ENCODE data around the gene IGF2. TPM values are rescaled to one million over a fixed set of nuclear protein-coding genes. Genes with fewer than 3 reads are reported as not detected.

Gene IGF2
- total and polyA plus RNA-seq, 2 donors from 2014 or later, result 10.2 to 30.5 TPM

GRCh38 chr11:2092464-2092910 lies 46.7 kb downstream of the IGF2 start:
- H3K4me3 ChIP-seq (ENCODE audit: low read length in 3 of 3), result no peak overlapping the region
- TF ChIP-seq, protein P1, sequence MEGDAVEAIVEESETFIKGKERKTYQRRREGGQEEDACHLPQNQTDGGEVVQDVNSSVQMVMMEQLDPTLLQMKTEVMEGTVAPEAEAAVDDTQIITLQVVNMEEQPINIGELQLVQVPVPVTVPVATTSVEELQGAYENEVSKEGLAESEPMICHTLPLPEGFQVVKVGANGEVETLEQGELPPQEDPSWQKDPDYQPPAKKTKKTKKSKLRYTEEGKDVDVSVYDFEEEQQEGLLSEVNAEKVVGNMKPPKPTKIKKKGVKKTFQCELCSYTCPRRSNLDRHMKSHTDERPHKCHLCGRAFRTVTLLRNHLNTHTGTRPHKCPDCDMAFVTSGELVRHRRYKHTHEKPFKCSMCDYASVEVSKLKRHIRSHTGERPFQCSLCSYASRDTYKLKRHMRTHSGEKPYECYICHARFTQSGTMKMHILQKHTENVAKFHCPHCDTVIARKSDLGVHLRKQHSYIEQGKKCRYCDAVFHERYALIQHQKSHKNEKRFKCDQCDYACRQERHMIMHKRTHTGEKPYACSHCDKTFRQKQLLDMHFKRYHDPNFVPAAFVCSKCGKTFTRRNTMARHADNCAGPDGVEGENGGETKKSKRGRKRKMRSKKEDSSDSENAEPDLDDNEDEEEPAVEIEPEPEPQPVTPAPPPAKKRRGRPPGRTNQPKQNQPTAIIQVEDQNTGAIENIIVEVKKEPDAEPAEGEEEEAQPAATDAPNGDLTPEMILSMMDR (IDR thresholded peaks at IDR 0.05; ENCODE audit: borderline replicate concordance, extremely low read depth, insufficient read depth), result no peak
- intact Hi-C loops (cut with DNase I), result no loop called here
- DNase-seq (no peak), FAIRE-seq (no peak)
- no peak overlapping the region for H3K9ac ChIP-seq (ENCODE audit: low read length in 3 of 3)
- H3K27ac ChIP-seq (ENCODE audit: low read depth in 2 of 2, low read length in 2 of 2), result no peak overlapping the region
- H3K27me3 ChIP-seq (ENCODE audit: control insufficient read depth, insufficient read depth, low read length), result no peaks in the 10 kb centered on the region
- H3K36me3 ChIP-seq (ENCODE audit: control insufficient read depth in 2 of 3, insufficient read depth in 3 of 3, low read length in 3 of 3), result no peaks in the 10 kb centered on the region
- peaks cover 0 to 7% (median 0%) of the 10 kb centered on the region in 3 donors for H3K4me1 ChIP-seq (ENCODE audit: control insufficient read depth in 2 of 3, insufficient read depth in 2 of 3, low read depth in 1 of 3, low read length in 3 of 3)
- H3K9me3 ChIP-seq (ENCODE audit: control insufficient read depth in 2 of 3, insufficient read depth in 1 of 3, low read length in 3 of 3), result no peaks in the 10 kb centered on the region

DNA sequence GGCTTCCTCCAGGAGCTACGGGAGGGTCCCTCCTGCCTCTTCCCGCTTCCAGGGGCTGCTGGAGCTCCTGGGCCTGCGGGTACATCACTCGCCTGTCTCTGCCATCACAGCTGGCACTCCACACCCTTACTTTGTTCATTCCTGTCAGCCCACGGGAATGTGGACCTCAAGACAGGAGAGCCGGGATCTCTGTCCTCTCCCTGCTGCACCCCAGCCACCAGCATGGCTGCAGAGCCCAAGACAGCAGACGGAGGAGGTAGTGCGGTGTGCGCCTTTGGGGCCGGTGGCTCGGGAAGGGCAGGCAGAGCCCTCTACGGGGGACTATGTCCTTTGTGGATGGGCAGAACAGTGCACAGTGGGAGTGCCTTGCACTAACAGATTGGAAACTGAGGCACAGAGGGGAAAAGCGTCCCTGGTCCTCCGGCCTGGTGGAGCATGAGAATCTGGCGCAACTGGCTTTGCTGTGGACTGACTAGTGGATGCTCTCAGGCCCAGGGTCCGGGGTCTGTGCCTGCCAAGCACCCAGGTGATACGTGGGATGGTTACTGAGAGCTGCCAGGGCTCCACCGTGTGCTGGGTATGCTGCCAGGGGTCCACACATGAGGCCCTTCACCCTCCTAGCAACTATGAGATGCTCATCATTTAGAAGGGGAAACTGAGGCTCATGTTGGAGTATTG lies 47.3 kb downstream of the IGF2 start:
- Histone ChIP-seq H3K9ac (ENCODE audit: low read length in 3 of 3) (no peak overlapping the region), H3K4me1 (ENCODE audit: control insufficient read depth in 2 of 3, insufficient read depth in 2 of 3, low read depth in 1 of 3, low read length in 3 of 3) (peaks cover 0 to 4% (median 0%) of the 10 kb centered on the region in 3 donors), H3K9me3 (ENCODE audit: control insufficient read depth in 2 of 3, insufficient read depth in 1 of 3, low read length in 3 of 3) (no peaks in the 10 kb centered on the region), H3K27me3 (ENCODE audit: control insufficient read depth, insufficient read depth, low read length) (no peaks in the 10 kb centered on the region), H3K4me3 (ENCODE audit: low read length in 3 of 3) (no peak overlapping the region), H3K36me3 (ENCODE audit: control insufficient read depth in 2 of 3, insufficient read depth in 3 of 3, low read length in 3 of 3) (no peaks in the 10 kb centered on the region), H3K27ac (ENCODE audit: low read depth in 2 of 2, low read length in 2 of 2) (no peak overlapping the region)
- intact Hi-C loops (cut with DNase I), result no loop called here
- TF ChIP-seq, protein P1 (IDR thresholded peaks at IDR 0.05; ENCODE audit: borderline replicate concordance, extremely low read depth, insufficient read depth), result no peak
- no peak for DNase-seq
- FAIRE-seq, result no peak

DNA sequence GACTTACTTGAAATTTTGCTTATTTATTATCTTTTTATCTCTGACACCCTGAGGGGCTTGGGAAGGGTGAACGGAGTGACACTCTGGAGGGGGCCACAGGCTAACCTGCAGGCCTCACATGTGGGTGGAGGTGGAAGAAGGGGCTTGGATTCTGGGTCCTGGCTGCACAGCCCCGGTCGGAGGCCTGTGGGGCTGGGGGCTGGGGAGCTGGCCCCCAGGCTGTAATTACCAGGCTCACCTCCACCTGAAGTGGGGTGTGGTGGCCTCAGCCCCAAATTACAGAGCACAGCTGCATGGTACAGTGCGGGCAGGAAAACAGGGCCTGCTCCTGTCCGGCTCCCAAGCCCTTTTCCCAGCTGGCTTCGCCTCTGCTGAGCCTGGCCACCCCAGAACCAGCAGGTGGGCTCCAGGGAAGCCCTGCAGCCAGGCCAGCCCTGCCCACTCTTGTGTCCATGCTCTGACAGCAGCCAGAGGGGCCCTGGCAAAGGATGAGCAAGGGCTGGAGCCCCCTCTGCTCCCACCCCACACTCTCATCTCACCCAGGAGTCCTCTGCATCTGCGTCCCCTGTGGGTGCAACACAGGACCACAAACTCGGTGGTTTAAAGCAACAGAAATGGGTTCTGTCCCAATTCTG lies 48.0 kb downstream of the IGF2 start:
- intact Hi-C loops (cut with DNase I), result no loop called here
- H3K9ac ChIP-seq (ENCODE audit: low read length in 3 of 3), result no peak overlapping the region
- FAIRE-seq, result no peak

More for the DNA sequence above, 48.0 kb downstream of the IGF2 start:
- Histone ChIP-seq H3K4me3 (ENCODE audit: low read length in 3 of 3) (no peak overlapping the region), H3K36me3 (ENCODE audit: control insufficient read depth in 2 of 3, insufficient read depth in 3 of 3, low read length in 3 of 3) (no peaks in the 10 kb centered on the region), H3K27ac (ENCODE audit: low read depth in 2 of 2, low read length in 2 of 2) (no peak overlapping the region), H3K27me3 (ENCODE audit: control insufficient read depth, insufficient read depth, low read length) (no peaks in the 10 kb centered on the region), H3K9me3 (ENCODE audit: control insufficient read depth in 2 of 3, insufficient read depth in 1 of 3, low read length in 3 of 3) (no peaks in the 10 kb centered on the region), H3K4me1 (ENCODE audit: control insufficient read depth in 2 of 3, insufficient read depth in 2 of 3, low read depth in 1 of 3, low read length in 3 of 3) (no peaks in the 10 kb centered on the region)
- peak in 1 of 5 donors; percentile 11 for DNase-seq
- TF ChIP-seq, protein P1 (IDR thresholded peaks at IDR 0.05; ENCODE audit: borderline replicate concordance, extremely low read depth, insufficient read depth), result no peak
